ENCODE measurements around the gene FOXP1.

GRCh38 chr3:71143493-71143892, 440.0 kb downstream of the FOXP1 start:
- no peak for TF ChIP-seq EZH2 (IDR thresholded peaks at IDR 0.05; ENCODE audit: borderline replicate concordance, insufficient read depth, low read depth, low read length, poor library complexity, severe bottlenecking)
- TF ChIP-seq CTCF (IDR thresholded peaks at IDR 0.05), result no peak

All from B cell (primary cell).